Right lobe of liver (tissue), 4 donors: ENCODE results near the gene FAXC.

Experiments used
- CTCF ChIP-seq, 4 donors: fragments of 200-600 bp in 3 of 4; fragments of 450-650 bp in 1 of 4; IDR thresholded peaks; one replicate each; pipeline versions ENCODE4 v1.5.1 to v1.8.0; 2016 to 2022; ENCODE audit warnings: antibody characterized with exemption in 4 of 4, mild to moderate bottlenecking in 2 of 4
- POLR2A ChIP-seq: fragments of 450-650 bp; IDR thresholded peaks from one replicate; pipeline ENCODE4 v1.6.1; 2017; ENCODE audit warnings: antibody characterized with exemption, mild to moderate bottlenecking
- donor health status: DM: no; HTN: no; CAD: no.
- donor health status: DM: no; HTN: no; CAD: no.
- donor health status: DM: no; HTN: yes; CAD: no.

- no peak for TF ChIP-seq CTCF (IDR thresholded peaks at IDR 0.05)
- TF ChIP-seq POLR2A, result no peak
Measured at GRCh38 chr6:99252421-99252820, 97.1 kb downstream of the FAXC start.
